A549 (cell line): ENCODE data around the gene RUNX2.

Source experiments
- CBX8 ChIP-seq: fragments of 200-600 bp; sonication (generic); IDR thresholded peaks from 2 replicates; pipeline ENCODE4 v1.6.1; 2016
- EP300 ChIP-seq, 2 experiments: fragments of >200 bp; sonication (Bioruptor Twin); formaldehyde crosslinking; IDR thresholded peaks; 2 replicates in 1 of 2; 3 replicates in 1 of 2; pipeline ENCODE4 v1.6.1; 2016 to 2017
- MAZ ChIP-seq: fragments of 150-350 bp; IDR thresholded peaks from 2 replicates; pipeline ENCODE4 v1.6.1; 2014; ENCODE audit warnings: antibody characterized with exemption, low read depth, low read length, borderline replicate concordance
- POLR2A ChIP-seq: IDR thresholded peaks from 2 replicates; pipeline ENCODE4 v1.6.1; 2012; ENCODE audit warnings: mild to moderate bottlenecking, low read length
- POLR2AphosphoS2 ChIP-seq: conservative IDR thresholded peaks from 2 replicates; pipeline ENCODE4 v1.6.1; 2012; ENCODE audit warnings: low read length, improper control_type of control experiment, inconsistent platforms
- SMC3 ChIP-seq: fragments of >200 bp; sonication (Bioruptor Twin); formaldehyde crosslinking; IDR thresholded peaks from 3 replicates; pipeline ENCODE4 v1.6.1; 2018; ENCODE audit warnings: inconsistent platforms
- TF ChIP-seq, protein P1 (sequence below): fragments of >200 bp; sonication (Bioruptor Twin); formaldehyde crosslinking; IDR thresholded peaks from 3 replicates; pipeline ENCODE4 v1.5.1; 2016
- TF ChIP-seq, protein P2 (sequence below): fragments of 200-600 bp; sonication (generic); IDR thresholded peaks from 2 replicates; pipeline ENCODE4 v1.6.1; 2016; ENCODE audit warnings: antibody characterized with exemption, mild to moderate bottlenecking, moderate library complexity
- TF ChIP-seq, protein P3 (sequence below): IDR thresholded peaks from 2 replicates; pipeline ENCODE4 v1.6.1; 2012

DNA sequence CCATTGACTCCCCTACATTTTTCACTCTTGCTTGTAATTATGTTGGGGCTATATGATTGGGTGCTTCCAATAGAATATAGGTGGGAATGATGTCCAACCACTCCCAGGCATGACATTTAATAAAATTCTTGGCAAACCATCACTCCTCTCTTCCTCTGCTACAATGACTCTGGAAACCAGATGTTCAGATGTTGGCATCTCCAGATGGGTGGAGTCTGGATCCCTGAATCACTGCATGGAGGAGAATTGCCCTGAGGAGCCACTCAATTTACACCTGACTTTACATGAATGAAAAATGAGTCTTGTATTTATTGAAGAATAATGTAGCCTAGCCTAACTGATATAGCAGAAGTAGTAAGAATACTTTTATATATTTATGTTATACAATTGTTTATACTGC, 356.3 kb downstream of the RUNX2 start:
- TF ChIP-seq, protein P1, sequence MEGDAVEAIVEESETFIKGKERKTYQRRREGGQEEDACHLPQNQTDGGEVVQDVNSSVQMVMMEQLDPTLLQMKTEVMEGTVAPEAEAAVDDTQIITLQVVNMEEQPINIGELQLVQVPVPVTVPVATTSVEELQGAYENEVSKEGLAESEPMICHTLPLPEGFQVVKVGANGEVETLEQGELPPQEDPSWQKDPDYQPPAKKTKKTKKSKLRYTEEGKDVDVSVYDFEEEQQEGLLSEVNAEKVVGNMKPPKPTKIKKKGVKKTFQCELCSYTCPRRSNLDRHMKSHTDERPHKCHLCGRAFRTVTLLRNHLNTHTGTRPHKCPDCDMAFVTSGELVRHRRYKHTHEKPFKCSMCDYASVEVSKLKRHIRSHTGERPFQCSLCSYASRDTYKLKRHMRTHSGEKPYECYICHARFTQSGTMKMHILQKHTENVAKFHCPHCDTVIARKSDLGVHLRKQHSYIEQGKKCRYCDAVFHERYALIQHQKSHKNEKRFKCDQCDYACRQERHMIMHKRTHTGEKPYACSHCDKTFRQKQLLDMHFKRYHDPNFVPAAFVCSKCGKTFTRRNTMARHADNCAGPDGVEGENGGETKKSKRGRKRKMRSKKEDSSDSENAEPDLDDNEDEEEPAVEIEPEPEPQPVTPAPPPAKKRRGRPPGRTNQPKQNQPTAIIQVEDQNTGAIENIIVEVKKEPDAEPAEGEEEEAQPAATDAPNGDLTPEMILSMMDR: no peak
- TF ChIP-seq POLR2AphosphoS2: no peak
- TF ChIP-seq MAZ: no peak
- TF ChIP-seq POLR2A: no peak
- TF ChIP-seq CBX8: no peak
- TF ChIP-seq SMC3: no peak
- TF ChIP-seq, protein P2, sequence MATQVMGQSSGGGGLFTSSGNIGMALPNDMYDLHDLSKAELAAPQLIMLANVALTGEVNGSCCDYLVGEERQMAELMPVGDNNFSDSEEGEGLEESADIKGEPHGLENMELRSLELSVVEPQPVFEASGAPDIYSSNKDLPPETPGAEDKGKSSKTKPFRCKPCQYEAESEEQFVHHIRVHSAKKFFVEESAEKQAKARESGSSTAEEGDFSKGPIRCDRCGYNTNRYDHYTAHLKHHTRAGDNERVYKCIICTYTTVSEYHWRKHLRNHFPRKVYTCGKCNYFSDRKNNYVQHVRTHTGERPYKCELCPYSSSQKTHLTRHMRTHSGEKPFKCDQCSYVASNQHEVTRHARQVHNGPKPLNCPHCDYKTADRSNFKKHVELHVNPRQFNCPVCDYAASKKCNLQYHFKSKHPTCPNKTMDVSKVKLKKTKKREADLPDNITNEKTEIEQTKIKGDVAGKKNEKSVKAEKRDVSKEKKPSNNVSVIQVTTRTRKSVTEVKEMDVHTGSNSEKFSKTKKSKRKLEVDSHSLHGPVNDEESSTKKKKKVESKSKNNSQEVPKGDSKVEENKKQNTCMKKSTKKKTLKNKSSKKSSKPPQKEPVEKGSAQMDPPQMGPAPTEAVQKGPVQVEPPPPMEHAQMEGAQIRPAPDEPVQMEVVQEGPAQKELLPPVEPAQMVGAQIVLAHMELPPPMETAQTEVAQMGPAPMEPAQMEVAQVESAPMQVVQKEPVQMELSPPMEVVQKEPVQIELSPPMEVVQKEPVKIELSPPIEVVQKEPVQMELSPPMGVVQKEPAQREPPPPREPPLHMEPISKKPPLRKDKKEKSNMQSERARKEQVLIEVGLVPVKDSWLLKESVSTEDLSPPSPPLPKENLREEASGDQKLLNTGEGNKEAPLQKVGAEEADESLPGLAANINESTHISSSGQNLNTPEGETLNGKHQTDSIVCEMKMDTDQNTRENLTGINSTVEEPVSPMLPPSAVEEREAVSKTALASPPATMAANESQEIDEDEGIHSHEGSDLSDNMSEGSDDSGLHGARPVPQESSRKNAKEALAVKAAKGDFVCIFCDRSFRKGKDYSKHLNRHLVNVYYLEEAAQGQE: no peak
- TF ChIP-seq, protein P3, sequence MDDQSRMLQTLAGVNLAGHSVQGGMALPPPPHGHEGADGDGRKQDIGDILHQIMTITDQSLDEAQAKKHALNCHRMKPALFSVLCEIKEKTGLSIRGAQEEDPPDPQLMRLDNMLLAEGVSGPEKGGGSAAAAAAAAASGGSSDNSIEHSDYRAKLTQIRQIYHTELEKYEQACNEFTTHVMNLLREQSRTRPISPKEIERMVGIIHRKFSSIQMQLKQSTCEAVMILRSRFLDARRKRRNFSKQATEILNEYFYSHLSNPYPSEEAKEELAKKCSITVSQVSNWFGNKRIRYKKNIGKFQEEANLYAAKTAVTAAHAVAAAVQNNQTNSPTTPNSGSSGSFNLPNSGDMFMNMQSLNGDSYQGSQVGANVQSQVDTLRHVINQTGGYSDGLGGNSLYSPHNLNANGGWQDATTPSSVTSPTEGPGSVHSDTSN: no peak
- TF ChIP-seq EP300 (IDR thresholded peaks at IDR 0.05): no peak
